Activated T-cell treated with anti-CD3 and anti-CD28 coated beads, Interleukin-2, amount 50 U/mL, for 1 hour (primary cell): Measurements from ENCODE around the gene PLEK2.
"Not testable (repeated sequence)": the region's sequence is repeated elsewhere in the genome, so short reads cannot be mapped to it uniquely, and the experiment has no call there.

Source experiments
- DNase-seq: peaks from one replicate; pipeline ENCODE4 v3.0.0-alpha.2; 2020

Gene PLEK2

GRCh38 chr14:67426983-67427606 lies 15.1 kb upstream of the PLEK2 start:
- DNase-seq, result peak; percentile 71

GRCh38 chr14:67426161-67426560 lies 14.2 kb upstream of the PLEK2 start:
- DNase-seq, result no peak

- no peak for DNase-seq
These were observed 13.6 kb upstream of the PLEK2 start for GRCh38 chr14:67425608-67426007.

- DNase-seq, result no peak
These were observed 12.6 kb upstream of the PLEK2 start for GRCh38 chr14:67424539-67424938.

GRCh38 chr14:67423424-67423823 lies 11.5 kb upstream of the PLEK2 start:
- no peak for DNase-seq

GRCh38 chr14:67421356-67422224 lies 9.6 kb upstream of the PLEK2 start:
- no peak for DNase-seq

GRCh38 chr14:67420102-67420739 lies 8.3 kb upstream of the PLEK2 start:
- peak; percentile 32 for DNase-seq

GRCh38 chr14:67418401-67419191 lies 6.6 kb upstream of the PLEK2 start:
- DNase-seq, result no peak

- no peak for DNase-seq
These were observed 5.7 kb upstream of the PLEK2 start for GRCh38 chr14:67417633-67418032.

GRCh38 chr14:67416810-67417209 lies 4.8 kb upstream of the PLEK2 start:
- no peak for DNase-seq

GRCh38 chr14:67416085-67416484 lies 4.1 kb upstream of the PLEK2 start:
- no peak for DNase-seq

- DNase-seq, result not testable (repeated sequence)
These were observed 3.6 kb upstream of the PLEK2 start for GRCh38 chr14:67415610-67416009.

- no peak for DNase-seq
These were observed 2.1 kb upstream of the PLEK2 start for GRCh38 chr14:67413806-67414769.

GRCh38 chr14:67411370-67411769 lies 595 bp downstream of the PLEK2 start:
- no peak for DNase-seq

- DNase-seq, result no peak
These were observed 1.7 kb downstream of the PLEK2 start for GRCh38 chr14:67410313-67410712.

- no peak for DNase-seq
These were observed 2.5 kb downstream of the PLEK2 start for GRCh38 chr14:67409461-67409860.

GRCh38 chr14:67408122-67408801 lies 3.7 kb downstream of the PLEK2 start:
- not testable (repeated sequence) for DNase-seq

GRCh38 chr14:67405771-67406170 lies 6.2 kb downstream of the PLEK2 start:
- DNase-seq, result no peak

GRCh38 chr14:67400434-67400833 lies 11.5 kb downstream of the PLEK2 start:
- DNase-seq, result no peak

GRCh38 chr14:67397536-67397935 lies 14.4 kb downstream of the PLEK2 start:
- no peak for DNase-seq

GRCh38 chr14:67396381-67396970 lies 15.5 kb downstream of the PLEK2 start:
- no peak for DNase-seq
